Endothelial cell of hepatic sinusoid (primary cell): ENCODE measurements around the gene MAP2K5.

Experiments
- in situ Hi-C: cut with HindIII; loops from 2 replicates; pipeline ENCODE4 v1.10.0; 2017; ENCODE audit warnings: low sequenced_read_pairs

MAP2K5 gene

DNA sequence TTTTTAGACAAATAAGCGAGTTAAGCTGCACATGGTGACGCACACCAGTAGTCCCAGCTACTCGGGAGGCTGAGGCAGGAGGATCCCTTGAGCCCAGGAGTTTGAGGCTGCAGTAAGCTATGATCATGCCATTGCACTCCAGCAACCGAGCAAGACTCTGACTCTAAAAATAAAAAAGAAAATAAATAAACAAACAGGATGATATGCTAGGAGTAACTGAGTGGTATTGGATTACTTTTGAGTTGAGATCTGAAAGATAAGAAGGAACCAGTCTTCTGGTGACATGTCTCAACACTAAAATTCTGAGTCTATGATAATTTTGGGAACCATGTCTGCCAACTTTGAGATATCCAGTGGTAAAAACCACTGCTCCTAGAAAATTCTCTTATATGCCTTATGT is 173.7 kb downstream of the MAP2K5 start:
- in situ Hi-C loops, result loop anchor here (5.0 kb wide), 1 partner anchor 39 kb away; no protein-coding TSS in a partner anchor

DNA sequence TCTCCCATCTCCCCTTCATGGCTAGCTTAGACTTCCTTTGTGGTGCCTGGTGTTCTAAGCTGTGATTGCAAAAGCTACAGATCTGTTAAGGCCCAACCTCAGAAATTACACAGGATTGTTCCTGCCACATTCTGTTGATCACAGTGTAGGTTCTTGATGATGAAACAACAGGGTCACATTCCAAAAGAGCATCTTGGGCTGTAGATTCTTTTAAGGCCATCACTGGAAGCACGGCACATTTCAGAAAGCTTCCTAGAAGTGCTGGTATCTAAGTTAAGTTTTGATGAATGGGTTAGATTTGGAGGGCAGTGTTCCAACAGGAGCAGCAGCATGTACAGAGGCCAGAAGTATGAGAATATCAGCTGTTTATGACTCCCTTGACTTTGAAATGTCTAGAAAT is 175.3 kb downstream of the MAP2K5 start:
- in situ Hi-C loops, result loop anchor here (5.0 kb wide), 1 partner anchor 40 kb away; no protein-coding TSS in a partner anchor

DNA sequence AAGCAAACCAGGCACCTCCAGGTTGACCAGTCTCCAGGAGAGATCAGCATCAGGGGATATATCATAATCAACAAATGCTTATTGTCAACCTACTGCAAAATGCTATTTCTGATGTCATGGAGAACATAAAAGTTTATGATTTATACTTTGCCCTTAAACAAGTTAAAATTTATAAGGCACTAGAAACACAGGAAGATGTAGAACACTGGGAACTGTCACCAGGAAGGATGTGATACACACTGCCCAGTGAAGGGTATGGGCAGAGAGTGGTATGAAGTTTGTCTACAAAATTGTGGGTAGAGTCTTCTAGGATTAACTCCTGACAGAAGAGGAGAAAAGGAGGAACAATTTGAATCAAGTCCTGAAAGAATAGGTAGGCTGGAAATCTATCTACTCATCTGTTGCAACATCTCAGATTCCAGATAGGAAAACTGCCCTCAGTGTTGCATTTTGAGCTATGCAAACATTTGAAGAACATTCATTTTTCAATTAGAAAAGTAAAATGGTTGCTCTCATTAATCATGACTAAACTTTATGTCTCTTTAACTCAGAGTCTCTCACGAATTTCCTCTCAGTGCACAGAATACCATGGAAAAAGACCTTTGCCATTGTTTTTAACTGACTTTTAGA is 176.9 kb downstream of the MAP2K5 start:
- in situ Hi-C loops, result loop anchor here (5.0 kb wide), 1 partner anchor 42 kb away; no protein-coding TSS in a partner anchor

DNA sequence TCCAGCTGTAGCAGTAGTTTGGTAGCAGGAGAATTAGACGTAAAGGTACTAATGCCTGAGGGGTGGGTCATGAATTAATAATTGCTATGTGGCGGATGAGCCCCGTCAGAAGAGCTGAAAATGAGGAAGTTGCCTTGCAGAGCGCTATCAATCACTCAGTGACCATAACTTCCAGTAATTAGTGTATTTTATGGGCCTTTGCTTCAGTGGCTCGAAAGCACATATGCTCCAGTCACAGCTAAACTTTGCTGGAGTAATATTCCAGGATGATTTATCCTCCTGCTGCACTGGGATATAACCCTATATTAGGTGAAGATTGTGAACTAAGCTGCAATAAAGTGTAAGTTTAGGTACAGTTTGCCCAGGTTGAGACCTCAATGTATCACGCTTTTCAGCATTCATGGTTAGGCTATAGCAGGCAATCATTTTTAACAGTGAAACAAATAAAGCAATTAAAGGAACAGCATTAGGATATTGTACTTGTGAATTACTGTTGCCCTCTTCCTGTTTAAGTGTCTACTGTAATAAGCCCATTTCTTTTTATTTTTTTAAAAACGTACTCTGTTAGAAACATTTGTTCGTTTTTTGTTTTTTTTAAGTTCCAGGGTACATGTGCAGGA is 178.2 kb downstream of the MAP2K5 start:
- in situ Hi-C loops, result no loop called here

DNA sequence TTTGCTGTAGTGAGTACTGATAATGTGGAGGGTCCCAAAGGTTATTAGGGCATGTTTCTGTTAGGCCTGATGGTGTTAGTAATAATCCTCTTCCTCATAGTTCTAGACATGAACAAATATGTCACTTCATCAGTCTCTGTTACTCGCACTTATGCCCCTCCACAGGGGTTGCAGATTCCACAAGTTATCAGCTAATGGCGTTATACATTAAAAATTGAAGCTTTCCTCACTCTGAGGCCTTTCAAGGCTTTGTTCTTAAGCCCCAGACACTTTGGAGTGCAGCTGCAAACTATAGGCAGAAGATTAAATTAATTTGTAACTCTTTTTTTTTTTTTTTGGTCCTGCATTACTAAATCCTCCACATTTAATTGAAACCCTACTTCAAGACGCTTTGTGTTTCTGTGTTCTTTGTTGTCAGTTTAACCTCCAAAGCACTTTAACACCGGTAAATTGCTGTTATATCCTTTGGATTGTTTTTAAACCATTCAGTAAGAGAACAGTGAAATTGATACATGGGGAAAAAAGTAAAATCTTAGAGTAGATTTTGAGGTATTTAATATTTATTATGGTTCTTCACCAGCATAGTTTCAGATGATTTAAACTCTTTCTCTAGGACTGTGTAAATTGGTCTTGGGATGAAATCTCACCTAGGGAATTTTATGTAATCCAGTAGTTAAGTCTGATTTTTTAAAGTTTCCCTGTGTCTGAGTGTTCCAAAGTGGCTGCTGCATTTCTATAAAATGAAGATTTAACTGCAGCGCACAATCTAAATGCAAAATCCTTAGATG is 179.7 kb downstream of the MAP2K5 start:
- in situ Hi-C loops, result no loop called here

DNA sequence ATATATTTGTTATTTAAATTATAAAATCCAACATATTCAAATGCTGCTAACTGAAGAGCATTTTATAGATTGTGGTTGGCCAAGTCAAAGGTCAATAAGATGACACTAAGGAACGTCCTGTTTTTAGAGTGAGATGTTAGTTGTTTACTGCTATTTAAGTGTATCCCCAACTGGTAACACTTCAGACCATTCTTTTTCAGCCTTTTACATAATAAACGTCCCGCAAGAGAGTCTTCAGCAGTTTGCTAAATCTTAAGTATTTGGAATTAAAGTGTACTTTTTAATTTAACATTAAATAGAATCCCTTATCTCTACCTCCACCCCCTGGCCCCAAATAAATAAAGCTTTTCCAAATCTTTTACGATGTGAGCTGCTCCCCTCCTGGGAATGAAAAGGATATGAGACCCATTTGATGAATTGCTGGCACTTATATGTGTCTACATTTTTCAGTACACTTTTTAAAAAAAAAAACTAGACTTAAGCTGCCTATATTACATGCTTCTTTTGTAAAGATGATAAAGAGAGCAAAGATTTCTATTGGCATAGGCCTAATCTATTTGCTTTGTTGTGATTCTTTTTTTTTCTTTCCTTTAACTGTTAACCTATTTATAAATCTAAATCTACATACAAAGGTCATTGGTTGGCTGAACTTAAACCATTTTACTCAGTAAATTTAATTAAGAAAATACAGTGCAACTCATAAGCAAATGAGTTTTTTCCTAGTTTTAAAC is 181.0 kb downstream of the MAP2K5 start:
- in situ Hi-C loops, result no loop called here

DNA sequence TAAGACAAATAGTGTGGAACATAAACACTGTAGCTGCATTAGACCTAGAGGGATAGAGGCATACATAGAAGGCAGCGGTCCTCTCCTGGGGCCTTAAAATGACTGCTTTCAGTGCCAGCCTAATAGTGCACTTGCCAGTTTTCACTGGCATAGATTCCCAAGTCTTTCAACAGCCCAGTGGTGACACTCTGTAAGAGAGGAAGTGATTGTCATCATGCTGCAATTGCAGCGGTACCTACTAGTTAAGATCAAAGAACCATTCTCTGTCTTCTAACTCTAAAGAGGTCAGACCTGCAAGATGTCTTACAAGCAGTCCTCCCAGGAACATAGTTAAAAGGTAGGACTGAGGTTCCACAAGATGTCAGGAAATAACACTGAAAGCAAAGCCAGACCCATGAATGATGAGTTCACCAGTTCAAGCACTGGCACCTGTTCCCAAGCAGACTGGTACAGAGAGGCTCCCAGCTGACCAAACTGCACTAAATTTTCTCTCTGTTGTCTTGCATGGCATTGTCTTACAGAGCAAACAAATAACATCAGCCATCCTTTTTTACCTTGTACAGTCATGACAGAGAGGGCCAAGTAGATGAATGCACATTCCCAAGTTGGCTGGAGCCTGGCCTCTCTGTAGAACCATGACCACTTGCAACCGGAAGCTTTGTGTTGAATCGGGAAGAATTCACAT is 182.3 kb downstream of the MAP2K5 start:
- in situ Hi-C loops, result no loop called here

DNA sequence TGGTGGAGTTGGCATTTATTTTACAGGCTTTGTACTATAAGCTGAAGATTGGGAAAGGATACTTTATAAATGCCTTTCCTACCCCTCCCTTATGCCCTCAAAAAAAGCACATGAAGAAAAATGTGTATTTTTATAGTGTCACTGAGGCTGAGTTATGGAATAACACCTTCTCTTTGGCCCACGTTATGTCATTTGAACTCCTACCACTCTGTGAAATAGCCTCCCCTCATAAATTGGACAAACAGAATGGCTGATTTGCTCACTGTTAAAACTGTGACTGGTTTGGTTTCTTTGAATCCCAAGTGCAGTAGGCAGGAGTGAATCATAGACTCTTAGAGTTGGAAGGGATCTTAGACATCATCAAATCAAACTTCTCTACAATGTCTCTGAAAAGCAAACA is 187.6 kb downstream of the MAP2K5 start:
- in situ Hi-C loops, result loop anchor here (5.0 kb wide), 1 partner anchor 68 kb away; no protein-coding TSS in a partner anchor

DNA sequence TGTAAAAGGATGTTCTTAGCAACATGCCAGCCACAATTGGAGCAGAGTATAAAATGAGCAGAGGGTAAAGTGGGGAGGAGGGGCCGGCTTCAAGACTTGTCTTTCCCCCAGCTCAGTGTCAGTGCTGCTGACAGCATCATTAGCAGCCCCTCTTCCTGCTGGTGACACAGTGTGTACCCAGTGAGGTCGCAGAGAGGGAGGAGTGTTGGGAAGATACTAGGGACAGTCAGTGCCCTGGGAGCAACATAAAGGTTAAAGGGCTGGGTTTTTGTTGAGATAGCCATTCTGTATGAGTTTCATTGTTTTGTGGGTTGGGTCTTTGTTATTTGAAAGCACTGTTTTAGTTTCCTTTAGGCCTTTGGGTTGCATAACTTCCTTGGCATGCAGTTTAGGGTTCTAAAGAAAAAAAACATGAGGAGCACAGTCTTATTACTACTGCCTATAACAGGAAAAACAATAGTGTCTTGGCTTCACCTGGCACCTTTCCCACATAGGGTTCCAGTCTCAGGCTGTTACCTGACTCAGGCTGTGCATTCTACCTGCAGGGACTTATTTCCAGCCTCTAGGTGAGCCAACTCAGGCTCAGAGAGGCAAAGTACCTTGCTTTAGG is 188.7 kb downstream of the MAP2K5 start:
- in situ Hi-C loops, result loop anchor here (5.0 kb wide), 1 partner anchor 69 kb away; no protein-coding TSS in a partner anchor

DNA sequence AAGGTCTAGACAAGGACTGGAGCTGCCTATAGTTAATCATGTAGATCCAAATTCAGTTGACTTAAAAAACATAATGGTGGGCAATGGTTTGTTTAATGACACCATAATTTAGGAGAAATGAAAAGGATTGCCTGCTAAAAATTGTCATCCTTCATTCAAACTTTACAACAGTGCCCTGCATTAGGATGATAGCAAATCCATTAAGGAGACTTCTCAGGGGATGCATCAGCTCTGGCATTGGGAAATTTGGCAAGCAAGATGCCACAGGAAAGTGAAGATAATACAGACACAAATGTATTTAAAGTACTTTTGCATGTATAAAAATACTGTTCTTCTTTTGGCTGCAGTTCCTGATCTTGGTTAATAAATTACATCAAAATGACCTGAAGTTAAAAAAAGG is 189.7 kb downstream of the MAP2K5 start:
- in situ Hi-C loops, result loop anchor here (5.0 kb wide), 1 partner anchor 70 kb away; no protein-coding TSS in a partner anchor

DNA sequence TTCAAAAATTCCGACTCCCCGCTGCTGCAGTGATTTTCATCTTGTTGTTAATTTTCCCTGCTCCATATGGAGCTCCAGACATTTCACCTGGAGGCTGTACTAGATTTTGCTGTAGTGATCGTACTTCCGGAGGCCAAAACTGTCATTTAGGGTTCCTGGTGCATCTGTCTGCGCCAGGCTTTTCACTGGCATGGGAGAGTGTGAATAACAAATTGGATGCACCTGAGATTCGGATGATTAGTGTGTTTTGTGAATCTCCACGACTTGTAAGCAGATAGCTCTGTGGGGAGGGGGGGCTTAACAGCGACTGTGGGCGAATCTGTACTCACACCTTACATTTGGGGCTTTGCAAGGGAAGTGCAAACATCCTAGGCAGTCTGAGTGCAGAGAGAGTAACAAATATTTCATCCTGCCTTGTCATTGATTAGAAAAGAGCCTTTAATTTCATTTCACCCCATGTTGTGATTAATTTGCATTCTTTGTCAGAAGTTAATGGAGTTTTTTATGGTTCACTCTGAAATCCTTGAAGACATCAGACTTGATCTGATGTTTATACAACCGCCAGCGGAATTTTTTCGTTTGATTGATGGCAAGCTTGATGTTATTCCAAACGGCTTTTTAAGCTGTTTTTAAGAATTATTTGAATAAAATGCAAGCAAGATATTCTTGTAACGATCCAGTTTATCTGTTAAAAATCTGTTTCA is 190.3 kb downstream of the MAP2K5 start:
- in situ Hi-C loops, result loop anchor here (5.0 kb wide), 1 partner anchor 71 kb away; no protein-coding TSS in a partner anchor

DNA sequence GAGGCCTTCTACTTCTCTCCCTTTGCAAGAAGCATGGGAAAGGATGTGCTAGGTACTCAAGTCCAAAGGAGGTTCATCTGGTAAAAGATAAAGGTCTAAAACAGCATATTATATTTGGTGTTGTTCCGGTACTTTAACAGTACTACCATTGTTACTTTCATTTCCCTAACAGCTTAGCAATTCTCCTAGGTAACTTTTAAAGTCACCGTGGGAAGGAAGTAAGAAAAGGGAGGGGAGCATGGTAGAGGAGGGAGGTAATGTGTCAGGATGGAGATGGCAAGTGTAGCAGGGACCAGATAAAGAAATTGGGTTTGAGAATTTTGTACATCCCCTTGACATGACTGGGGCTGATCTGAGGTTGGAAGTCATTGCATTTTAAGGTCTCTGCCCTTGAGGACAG is 193.4 kb downstream of the MAP2K5 start:
- in situ Hi-C loops, result no loop called here

DNA sequence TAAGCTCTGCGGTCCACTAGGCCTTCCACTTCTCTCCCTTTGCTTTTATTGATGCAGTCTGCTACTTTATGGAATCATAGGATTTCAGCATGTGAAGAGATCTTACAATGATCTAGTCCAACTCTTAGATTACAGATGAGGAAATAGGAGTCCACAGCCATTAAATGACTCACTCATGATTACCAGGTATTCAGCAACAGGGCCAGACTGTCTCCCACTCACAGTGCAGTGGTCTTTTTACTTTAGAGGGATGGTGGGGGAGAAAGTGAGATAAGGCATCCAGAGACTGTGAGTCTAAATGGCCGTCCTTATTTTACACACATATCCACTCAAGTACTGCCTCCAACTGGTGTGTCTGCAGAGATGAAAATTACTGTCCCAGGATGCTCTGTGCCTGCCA is 194.3 kb downstream of the MAP2K5 start:
- in situ Hi-C loops, result no loop called here

DNA sequence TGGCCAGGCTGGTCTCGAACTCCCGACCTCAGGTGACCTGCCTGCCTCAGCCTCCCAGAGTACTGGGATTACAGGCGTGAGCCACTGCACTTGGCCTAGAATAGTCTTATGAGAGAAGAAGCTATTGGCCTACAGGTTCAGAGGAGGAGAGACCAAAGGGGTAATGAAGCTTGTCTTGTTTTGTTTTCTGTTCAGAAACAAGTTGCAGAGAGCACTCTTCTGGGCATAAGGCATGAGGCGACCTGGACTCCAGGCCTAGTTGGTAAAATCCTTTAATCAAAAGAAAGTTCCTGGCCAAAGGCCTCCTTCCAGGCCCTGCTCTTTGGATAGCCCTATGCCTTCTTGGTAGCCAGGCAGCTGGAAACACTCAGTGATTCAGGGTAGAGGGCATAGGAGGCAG is 195.6 kb downstream of the MAP2K5 start:
- in situ Hi-C loops, result no loop called here

DNA sequence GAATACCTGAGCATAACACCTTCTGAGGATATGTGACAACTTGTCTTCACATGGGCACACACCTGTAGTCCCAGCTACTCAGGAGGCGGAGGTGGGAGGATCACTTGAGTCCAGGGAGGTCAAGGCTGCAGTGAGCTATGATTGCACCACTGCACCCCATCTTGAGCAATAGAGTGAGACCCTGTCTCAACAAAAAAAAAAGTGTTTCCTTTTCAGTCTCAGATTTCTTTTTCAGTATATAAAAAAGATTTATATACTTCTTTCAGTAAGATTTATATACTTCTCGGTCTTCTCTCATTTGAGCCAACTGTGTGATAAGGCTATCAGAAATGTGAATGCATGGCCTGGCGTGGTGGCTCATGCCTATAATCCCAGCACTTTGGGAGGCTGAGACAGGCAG is 197.9 kb downstream of the MAP2K5 start:
- in situ Hi-C loops, result no loop called here

DNA sequence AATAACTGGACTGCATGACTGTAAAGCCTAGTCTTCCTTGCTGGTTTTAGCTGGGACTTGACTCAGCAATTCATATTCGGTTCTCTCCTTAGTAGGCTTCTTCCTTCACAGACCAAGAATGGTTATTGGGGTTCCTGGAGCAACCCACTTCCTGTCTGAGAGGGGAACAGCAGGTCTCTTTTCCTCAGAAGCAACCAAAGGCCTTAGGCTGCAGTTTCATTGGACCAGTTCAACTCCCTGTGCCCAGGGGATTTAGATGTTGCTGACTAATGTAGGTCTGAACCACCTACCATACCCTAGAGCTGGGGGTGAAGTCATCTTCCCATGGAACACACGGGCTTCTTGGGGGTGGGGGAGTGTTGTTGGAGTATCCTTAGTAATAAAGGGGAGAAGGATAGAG is 198.8 kb downstream of the MAP2K5 start:
- in situ Hi-C loops, result no loop called here

DNA sequence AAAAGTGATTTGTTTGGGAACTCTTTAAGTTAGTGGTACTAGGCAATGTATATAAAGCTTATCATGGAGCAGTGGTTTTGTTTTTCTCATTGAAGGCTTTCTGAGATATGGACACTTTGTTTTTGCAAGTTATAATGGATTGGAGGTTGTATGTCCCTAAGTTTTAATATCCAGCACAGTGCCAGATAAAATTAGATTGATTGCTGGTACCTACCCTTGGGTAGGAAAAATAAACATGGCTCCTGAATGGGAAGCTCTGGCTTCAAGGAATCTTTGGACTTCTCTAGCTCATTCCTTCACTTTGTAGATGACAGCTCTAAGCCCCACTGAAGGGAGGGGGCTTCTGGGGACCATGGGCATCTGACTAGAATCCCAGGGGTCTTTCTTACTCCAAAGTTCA is 201.1 kb downstream of the MAP2K5 start:
- in situ Hi-C loops, result no loop called here

DNA sequence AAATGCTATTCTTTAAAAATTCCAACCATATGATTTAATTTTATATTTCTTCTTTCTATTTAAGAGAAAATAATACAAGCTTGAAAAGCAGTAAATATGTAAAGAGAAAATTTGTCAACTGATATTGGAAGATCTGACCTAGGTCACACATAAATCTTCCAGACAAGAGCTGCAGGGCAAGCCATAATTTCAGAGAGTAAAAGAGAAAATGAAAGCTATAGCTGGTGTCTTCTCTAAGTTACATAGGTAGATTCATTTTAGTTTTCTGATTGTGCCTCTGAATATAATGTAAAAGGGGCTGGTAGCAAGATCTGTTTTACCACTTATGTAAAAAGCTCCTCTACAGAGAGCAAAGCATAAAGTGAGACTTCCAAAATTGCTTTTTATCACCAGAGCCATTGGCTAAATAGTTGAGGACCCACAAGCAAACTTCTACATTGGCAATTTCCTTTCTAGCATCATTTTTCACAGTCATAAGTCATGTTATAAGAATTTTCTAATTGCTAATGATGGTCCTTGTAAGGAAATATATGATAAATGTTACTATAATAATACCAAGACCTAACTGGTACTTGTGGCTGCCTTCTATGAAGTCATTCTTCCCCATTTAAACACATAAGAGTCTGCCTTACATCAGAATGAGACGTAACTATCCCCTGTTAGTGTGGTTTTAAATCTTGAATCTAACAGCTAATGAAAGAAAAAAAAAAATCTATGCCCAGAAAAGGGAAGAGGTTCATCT is 202.0 kb downstream of the MAP2K5 start:
- in situ Hi-C loops, result no loop called here
